ENCODE data around the gene HUNK.
"Not testable (repeated sequence)": the region's sequence is repeated elsewhere in the genome, so short reads cannot be mapped to it uniquely, and the experiment has no call there.

HUNK gene

GRCh38 chr21:32021319-32021994 is 148.6 kb downstream of the HUNK start:
- FAIRE-seq (no peak), DNase-seq (ENCODE audit: insufficient read length, low spot score) (no peak)
- TF ChIP-seq CTCF (IDR thresholded peaks at IDR 0.05; ENCODE audit: insufficient read depth, missing control alignments): no peak

GRCh38 chr21:32022146-32022545 is 149.3 kb downstream of the HUNK start:
- FAIRE-seq (no peak), DNase-seq (ENCODE audit: insufficient read length, low spot score) (no peak)
- TF ChIP-seq CTCF (IDR thresholded peaks at IDR 0.05; ENCODE audit: insufficient read depth, missing control alignments): no peak

- no peak for TF ChIP-seq CTCF (IDR thresholded peaks at IDR 0.05; ENCODE audit: insufficient read depth, missing control alignments)
- no peak for FAIRE-seq
- DNase-seq (ENCODE audit: insufficient read length, low spot score): no peak
Observed at GRCh38 chr21:32030146-32030652, 157.4 kb downstream of the HUNK start.

GRCh38 chr21:32034850-32035249 is 162.0 kb downstream of the HUNK start:
- TF ChIP-seq CTCF (IDR thresholded peaks at IDR 0.05; ENCODE audit: insufficient read depth, missing control alignments): no peak
- no peak for FAIRE-seq

GRCh38 chr21:32035617-32036016 is 162.8 kb downstream of the HUNK start:
- FAIRE-seq: no peak
- no peak for TF ChIP-seq CTCF (IDR thresholded peaks at IDR 0.05; ENCODE audit: insufficient read depth, missing control alignments)
- no peak for DNase-seq (ENCODE audit: insufficient read length, low spot score)

More at GRCh38 chr21:32034850-32035249, 162.0 kb downstream of the HUNK start:
- DNase-seq (ENCODE audit: insufficient read length, low spot score): no peak

- DNase-seq (ENCODE audit: insufficient read length, low spot score): no peak
- no peak for TF ChIP-seq CTCF (IDR thresholded peaks at IDR 0.05; ENCODE audit: insufficient read depth, missing control alignments)
- FAIRE-seq: no peak
Observed at GRCh38 chr21:32036756-32037155, 163.9 kb downstream of the HUNK start.

GRCh38 chr21:32038751-32039150 is 165.9 kb downstream of the HUNK start:
- FAIRE-seq; DNase-seq (ENCODE audit: insufficient read length, low spot score): not testable (repeated sequence)

Measured in D721Med (cell line).